WTC11 (cell line): ENCODE measurements around the gene SCUBE1. TPM values are rescaled to one million over a fixed set of nuclear protein-coding genes. Genes with fewer than 3 reads are reported as not detected.

Source experiments
- ATAC-seq: fragments of 200-7000 bp; cut with Tn5 transposase; 2 replicates; pipeline ENCODE4 v1.10.0; 2021; ENCODE audit warnings: mild to moderate bottlenecking, moderate library complexity
- CTCF ChIA-PET: fragments of 300-600 bp; sonication (Branson Sonifier 250); formaldehyde crosslinking; loops from one replicate; lab custom pipeline; 2021; ENCODE audit warnings: antibody characterized with exemption; lab: Charles Lee
- POLR2A ChIA-PET: fragments of 350-600 bp; sonication (Branson Sonifier 250); formaldehyde crosslinking; loops from one replicate; lab custom pipeline; 2021; ENCODE audit warnings: antibody characterized with exemption; lab: Charles Lee
- DNase-seq: peaks from one replicate; pipeline ENCODE4 v3.0.0; 2021; ENCODE audit warnings: low spot score
- H3K27ac Mint-ChIP-seq: 2 replicates; pipeline ENCODE4 v1.8.0; 2021; ENCODE audit warnings: mixed read lengths
- H3K27me3 Mint-ChIP-seq: 2 replicates; pipeline ENCODE4 v1.8.0; 2021; ENCODE audit warnings: low read depth, mild to moderate bottlenecking, moderate library complexity, mixed read lengths
- H3K36me3 Mint-ChIP-seq: 2 replicates; pipeline ENCODE4 v1.8.0; 2021; ENCODE audit warnings: mixed read lengths
- H3K4me1 Mint-ChIP-seq: 2 replicates; pipeline ENCODE4 v1.8.0; 2022; ENCODE audit warnings: mixed read lengths
- H3K4me3 Mint-ChIP-seq: 2 replicates; pipeline ENCODE4 v1.8.0; 2021; ENCODE audit warnings: mild to moderate bottlenecking, moderate library complexity, mixed read lengths
- H3K9me3 Mint-ChIP-seq: 2 replicates; pipeline ENCODE4 v1.8.0; 2021; ENCODE audit warnings: mixed read lengths
- CREM ChIP-seq: sonication (generic); formaldehyde crosslinking; IDR thresholded peaks from 2 replicates; pipeline ENCODE4 v1.8.1; 2022; ENCODE audit warnings: mild to moderate bottlenecking, missing genetic modification reagents, moderate library complexity
- EMX1 ChIP-seq: fragments of 250-450 bp; sonication (Bioruptor Pico); IDR thresholded peaks from 2 replicates; pipeline ENCODE4 v1.8.0; 2021; ENCODE audit warnings: mild to moderate bottlenecking
- ETV6 ChIP-seq: sonication (generic); formaldehyde crosslinking; IDR thresholded peaks from 2 replicates; pipeline ENCODE4 v1.8.1; 2022; ENCODE audit warnings: mild to moderate bottlenecking, missing genetic modification reagents
- FOXK1 ChIP-seq: sonication (generic); formaldehyde crosslinking; IDR thresholded peaks from 2 replicates; pipeline ENCODE4 v1.8.0; 2022; ENCODE audit warnings: mild to moderate bottlenecking, moderate library complexity, missing genetic modification reagents
- JAZF1 ChIP-seq: fragments of 250-450 bp; sonication (Bioruptor Pico); IDR thresholded peaks from 2 replicates; pipeline ENCODE4 v1.9.0; 2021; ENCODE audit warnings: moderate library complexity, mild to moderate bottlenecking, inconsistent platforms
- NR1H2 ChIP-seq: sonication (generic); formaldehyde crosslinking; IDR thresholded peaks from 2 replicates; pipeline ENCODE4 v1.9.0; 2021; ENCODE audit warnings: mild to moderate bottlenecking, moderate library complexity, missing genetic modification reagents
- NR2C2 ChIP-seq: sonication (generic); formaldehyde crosslinking; IDR thresholded peaks from 2 replicates; pipeline ENCODE4 v1.8.0; 2022; ENCODE audit warnings: mild to moderate bottlenecking, missing genetic modification reagents
- RORB ChIP-seq: fragments of 250-450 bp; sonication (Bioruptor Pico); IDR thresholded peaks from 2 replicates; pipeline ENCODE4 v1.9.0; 2021; ENCODE audit warnings: mild to moderate bottlenecking
- TCF7 ChIP-seq: sonication (generic); formaldehyde crosslinking; IDR thresholded peaks from 2 replicates; pipeline ENCODE4 v1.8.0; 2022; ENCODE audit warnings: mild to moderate bottlenecking, low read depth, missing genetic modification reagents, moderate library complexity
- ZNF121 ChIP-seq: sonication (generic); formaldehyde crosslinking; IDR thresholded peaks from 2 replicates; pipeline ENCODE4 v1.8.0; 2023; ENCODE audit warnings: missing genetic modification reagents
- ZNF138 ChIP-seq: sonication (generic); formaldehyde crosslinking; conservative IDR thresholded peaks from 2 replicates; pipeline ENCODE4 v1.8.1; 2022; ENCODE audit warnings: mild to moderate bottlenecking, moderate library complexity, missing genetic modification reagents
- ZNF219 ChIP-seq: sonication (generic); formaldehyde crosslinking; IDR thresholded peaks from 2 replicates; pipeline ENCODE4 v1.8.0; 2023; ENCODE audit warnings: missing genetic modification reagents, mild to moderate bottlenecking, borderline replicate concordance
- ZNF263 ChIP-seq: sonication (generic); formaldehyde crosslinking; IDR thresholded peaks from 2 replicates; pipeline ENCODE4 v1.8.1; 2022; ENCODE audit warnings: low read depth, mild to moderate bottlenecking, moderate library complexity, missing genetic modification reagents
- ZNF396 ChIP-seq: fragments of 250-450 bp; sonication (Bioruptor Pico); IDR thresholded peaks from 2 replicates; pipeline ENCODE4 v1.8.0; 2021; ENCODE audit warnings: mild to moderate bottlenecking, moderate library complexity, borderline replicate concordance
- total RNA-seq: library from RNA; stranded (reverse); gene quantifications from 3 replicates; pipeline ENCODE4 v1.2.3, GENCODE V29; 2021
- TF ChIP-seq, protein P1 (sequence below): fragments of 200-600 bp; IDR thresholded peaks from 2 replicates; pipeline ENCODE4 v1.8.0; 2022; ENCODE audit warnings: antibody characterized with exemption
- TF ChIP-seq, protein P2 (sequence below): sonication (generic); formaldehyde crosslinking; IDR thresholded peaks from 2 replicates; pipeline ENCODE4 v1.8.1; 2022; ENCODE audit warnings: missing genetic modification reagents, borderline replicate concordance
- TF ChIP-seq, protein P3 (sequence below): sonication (generic); formaldehyde crosslinking; IDR thresholded peaks from 2 replicates; pipeline ENCODE4 v1.8.1; 2023; ENCODE audit warnings: mild to moderate bottlenecking, missing genetic modification reagents, moderate library complexity
- TF ChIP-seq, protein P4 (sequence below): fragments of 250-450 bp; sonication (Bioruptor Pico); IDR thresholded peaks from 2 replicates; pipeline ENCODE4 v2.1.2; 2022; ENCODE audit warnings: mild to moderate bottlenecking, moderate library complexity
- TF ChIP-seq, protein P5 (sequence below): sonication (generic); formaldehyde crosslinking; IDR thresholded peaks from 2 replicates; pipeline ENCODE4 v1.8.0; 2022; ENCODE audit warnings: mild to moderate bottlenecking, missing genetic modification reagents
- TF ChIP-seq, protein P6 (sequence below): sonication (generic); formaldehyde crosslinking; IDR thresholded peaks from 2 replicates; pipeline ENCODE4 v1.8.0; 2022; ENCODE audit warnings: mild to moderate bottlenecking, missing genetic modification reagents

The SCUBE1 gene
- total RNA-seq, 1 experiment from 2014 or later: 6.9 TPM

DNA sequence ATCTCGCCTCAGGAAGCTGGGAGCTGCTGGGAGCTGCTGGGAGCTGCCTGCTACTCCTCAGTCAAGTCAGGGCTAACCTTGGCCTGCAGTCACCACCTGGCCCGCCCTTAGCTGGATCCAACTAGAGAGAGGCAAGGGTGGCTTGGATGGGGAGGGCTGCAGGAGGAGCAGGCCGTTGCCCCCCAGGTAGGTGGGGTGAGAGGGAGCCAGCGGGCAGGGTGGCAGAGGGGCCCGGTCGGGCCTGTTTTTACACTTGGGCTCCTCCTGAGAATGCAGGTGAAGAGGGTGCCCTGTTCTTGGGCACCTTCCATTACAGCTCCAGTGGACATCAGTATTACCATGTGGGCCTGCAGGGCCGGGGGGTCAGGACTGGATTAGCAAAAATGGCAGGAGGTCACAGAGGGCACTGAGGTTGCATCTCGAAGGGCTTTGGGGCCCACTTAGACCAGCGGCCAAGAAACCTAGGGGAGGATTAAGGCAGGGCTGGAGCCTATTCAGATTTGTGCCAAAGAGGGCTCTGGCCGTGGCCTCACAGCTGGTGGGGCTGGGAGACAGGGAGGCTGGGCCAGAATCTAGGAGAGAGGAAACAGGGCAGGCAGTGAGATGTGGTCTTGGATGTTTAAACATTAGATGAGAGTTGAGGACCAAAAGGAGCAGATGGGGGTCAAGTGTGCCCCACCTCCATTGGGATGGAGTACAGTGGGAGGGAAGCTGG lies 95.5 kb downstream of the SCUBE1 start (continued):
- TF ChIP-seq, protein P1, sequence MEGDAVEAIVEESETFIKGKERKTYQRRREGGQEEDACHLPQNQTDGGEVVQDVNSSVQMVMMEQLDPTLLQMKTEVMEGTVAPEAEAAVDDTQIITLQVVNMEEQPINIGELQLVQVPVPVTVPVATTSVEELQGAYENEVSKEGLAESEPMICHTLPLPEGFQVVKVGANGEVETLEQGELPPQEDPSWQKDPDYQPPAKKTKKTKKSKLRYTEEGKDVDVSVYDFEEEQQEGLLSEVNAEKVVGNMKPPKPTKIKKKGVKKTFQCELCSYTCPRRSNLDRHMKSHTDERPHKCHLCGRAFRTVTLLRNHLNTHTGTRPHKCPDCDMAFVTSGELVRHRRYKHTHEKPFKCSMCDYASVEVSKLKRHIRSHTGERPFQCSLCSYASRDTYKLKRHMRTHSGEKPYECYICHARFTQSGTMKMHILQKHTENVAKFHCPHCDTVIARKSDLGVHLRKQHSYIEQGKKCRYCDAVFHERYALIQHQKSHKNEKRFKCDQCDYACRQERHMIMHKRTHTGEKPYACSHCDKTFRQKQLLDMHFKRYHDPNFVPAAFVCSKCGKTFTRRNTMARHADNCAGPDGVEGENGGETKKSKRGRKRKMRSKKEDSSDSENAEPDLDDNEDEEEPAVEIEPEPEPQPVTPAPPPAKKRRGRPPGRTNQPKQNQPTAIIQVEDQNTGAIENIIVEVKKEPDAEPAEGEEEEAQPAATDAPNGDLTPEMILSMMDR: no peak
- TF ChIP-seq, protein P2, sequence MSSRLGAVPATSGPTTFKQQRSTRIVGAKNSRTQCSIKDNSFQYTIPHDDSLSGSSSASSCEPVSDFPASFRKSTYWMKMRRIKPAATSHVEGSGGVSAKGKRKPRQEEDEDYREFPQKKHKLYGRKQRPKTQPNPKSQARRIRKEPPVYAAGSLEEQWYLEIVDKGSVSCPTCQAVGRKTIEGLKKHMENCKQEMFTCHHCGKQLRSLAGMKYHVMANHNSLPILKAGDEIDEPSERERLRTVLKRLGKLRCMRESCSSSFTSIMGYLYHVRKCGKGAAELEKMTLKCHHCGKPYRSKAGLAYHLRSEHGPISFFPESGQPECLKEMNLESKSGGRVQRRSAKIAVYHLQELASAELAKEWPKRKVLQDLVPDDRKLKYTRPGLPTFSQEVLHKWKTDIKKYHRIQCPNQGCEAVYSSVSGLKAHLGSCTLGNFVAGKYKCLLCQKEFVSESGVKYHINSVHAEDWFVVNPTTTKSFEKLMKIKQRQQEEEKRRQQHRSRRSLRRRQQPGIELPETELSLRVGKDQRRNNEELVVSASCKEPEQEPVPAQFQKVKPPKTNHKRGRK (CRISPR knock-in tag): no peak
- TF ChIP-seq, protein P3, sequence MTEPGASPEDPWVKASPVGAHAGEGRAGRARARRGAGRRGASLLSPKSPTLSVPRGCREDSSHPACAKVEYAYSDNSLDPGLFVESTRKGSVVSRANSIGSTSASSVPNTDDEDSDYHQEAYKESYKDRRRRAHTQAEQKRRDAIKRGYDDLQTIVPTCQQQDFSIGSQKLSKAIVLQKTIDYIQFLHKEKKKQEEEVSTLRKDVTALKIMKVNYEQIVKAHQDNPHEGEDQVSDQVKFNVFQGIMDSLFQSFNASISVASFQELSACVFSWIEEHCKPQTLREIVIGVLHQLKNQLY (CRISPR knock-in tag): no peak
- no peak for TF ChIP-seq ZNF219 (CRISPR knock-in tag)
- no peak for TF ChIP-seq EMX1 (CRISPR knock-in tag)
- TF ChIP-seq, all 79 proteins: peak for 0

DNA sequence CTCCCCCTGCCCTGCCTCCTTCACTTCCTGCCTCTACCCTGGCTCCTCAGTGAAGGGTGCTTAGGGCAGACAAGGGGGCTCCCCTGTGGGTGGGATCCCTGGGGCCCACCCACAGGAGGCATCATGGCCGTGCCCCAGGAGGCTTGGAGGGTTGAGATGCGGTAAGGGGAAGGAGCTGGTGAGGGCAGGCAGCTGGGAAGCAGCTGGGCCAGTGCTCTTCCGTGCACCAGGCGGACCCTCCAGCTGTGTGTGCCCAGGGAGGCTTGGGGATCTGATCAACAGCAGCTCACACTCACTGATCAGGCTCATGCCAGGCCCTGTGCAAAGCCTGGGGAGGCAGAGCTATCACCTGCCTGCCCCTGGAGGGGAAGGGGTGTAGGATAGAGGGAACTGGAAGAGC lies 97.0 kb downstream of the SCUBE1 start:
- ChIA-PET POLR2A (no interaction called here), CTCF (interaction anchor here (0.6 to 2.6 kb wide), 6 partner anchors 15 to 679 kb away, joined by 3 to 31 read pairs (median 8); no protein-coding TSS in a partner anchor)
- H3K4me1 Mint-ChIP-seq: 0 out of 2 replicates have a peak, but pooled peaks cover 2% of the 10 kb centered on the region
- DNase-seq: no peak
- H3K4me3 Mint-ChIP-seq: no peak overlapping the region
- TF ChIP-seq ETV6 (CRISPR knock-in tag) (no peak), NR2C2 (CRISPR knock-in tag) (no peak), JAZF1 (CRISPR knock-in tag) (no peak), ZNF396 (no peak), ZNF263 (CRISPR knock-in tag) (no peak), TCF7 (CRISPR knock-in tag) (no peak), NR1H2 (CRISPR knock-in tag) (no peak), ZNF121 (CRISPR knock-in tag) (no peak), RORB (CRISPR knock-in tag) (no peak), CREM (no peak), FOXK1 (CRISPR knock-in tag) (no peak), ZNF138 (no peak)
- TF ChIP-seq, protein P4, sequence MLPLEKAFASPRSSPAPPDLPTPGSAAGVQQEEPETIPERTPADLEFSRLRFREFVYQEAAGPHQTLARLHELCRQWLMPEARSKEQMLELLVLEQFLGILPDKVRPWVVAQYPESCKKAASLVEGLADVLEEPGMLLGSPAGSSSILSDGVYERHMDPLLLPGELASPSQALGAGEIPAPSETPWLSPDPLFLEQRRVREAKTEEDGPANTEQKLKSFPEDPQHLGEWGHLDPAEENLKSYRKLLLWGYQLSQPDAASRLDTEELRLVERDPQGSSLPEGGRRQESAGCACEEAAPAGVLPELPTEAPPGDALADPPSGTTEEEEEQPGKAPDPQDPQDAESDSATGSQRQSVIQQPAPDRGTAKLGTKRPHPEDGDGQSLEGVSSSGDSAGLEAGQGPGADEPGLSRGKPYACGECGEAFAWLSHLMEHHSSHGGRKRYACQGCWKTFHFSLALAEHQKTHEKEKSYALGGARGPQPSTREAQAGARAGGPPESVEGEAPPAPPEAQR (CRISPR knock-in tag): no peak
- TF ChIP-seq, protein P5, sequence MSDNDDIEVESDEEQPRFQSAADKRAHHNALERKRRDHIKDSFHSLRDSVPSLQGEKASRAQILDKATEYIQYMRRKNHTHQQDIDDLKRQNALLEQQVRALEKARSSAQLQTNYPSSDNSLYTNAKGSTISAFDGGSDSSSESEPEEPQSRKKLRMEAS: no peak
- TF ChIP-seq, protein P6, sequence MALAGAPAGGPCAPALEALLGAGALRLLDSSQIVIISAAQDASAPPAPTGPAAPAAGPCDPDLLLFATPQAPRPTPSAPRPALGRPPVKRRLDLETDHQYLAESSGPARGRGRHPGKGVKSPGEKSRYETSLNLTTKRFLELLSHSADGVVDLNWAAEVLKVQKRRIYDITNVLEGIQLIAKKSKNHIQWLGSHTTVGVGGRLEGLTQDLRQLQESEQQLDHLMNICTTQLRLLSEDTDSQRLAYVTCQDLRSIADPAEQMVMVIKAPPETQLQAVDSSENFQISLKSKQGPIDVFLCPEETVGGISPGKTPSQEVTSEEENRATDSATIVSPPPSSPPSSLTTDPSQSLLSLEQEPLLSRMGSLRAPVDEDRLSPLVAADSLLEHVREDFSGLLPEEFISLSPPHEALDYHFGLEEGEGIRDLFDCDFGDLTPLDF (CRISPR knock-in tag): no peak
- TF ChIP-seq, all 79 proteins: peak for 0
- H3K27ac Mint-ChIP-seq: no peak overlapping the region
- no peaks in the 10 kb centered on the region for H3K9me3 Mint-ChIP-seq
- no peaks in the 10 kb centered on the region for H3K27me3 Mint-ChIP-seq
- H3K36me3 Mint-ChIP-seq: no peaks in the 10 kb centered on the region
- ATAC-seq: no peak
